ENCODE data around the gene CTTNBP2. TPM values are rescaled to one million over a fixed set of nuclear protein-coding genes. Genes with fewer than 3 reads are reported as not detected.

Gene CTTNBP2
- total and polyA plus RNA-seq, 10 donors: 0.68 to 15.1 (median 8.5) TPM

DNA sequence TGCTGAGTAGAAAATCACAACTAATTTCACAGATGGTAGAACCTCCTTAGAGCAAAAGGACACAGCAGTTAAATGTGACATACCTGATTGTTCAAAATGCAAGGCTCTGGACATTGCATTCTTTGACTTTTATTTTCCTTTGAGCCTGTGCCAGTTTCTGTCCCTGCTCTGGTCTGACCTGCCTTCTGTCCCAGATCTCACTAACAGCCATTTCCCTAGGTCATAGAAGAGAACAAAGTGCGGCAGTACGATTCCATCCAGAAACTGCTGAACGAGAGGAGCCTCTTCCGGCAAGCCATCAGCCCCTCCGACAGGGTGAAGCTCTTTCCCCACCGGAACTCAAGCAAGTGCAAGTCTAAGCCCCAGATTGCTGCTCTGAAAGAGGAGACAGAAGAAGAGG lies 206.6 kb downstream of the CTTNBP2 start:
- intact Hi-C loops (cut with DNase I; ENCODE audit: low total_unique reads): no loop called here
- H3K4me3 ChIP-seq: no peak overlapping the region

DNA sequence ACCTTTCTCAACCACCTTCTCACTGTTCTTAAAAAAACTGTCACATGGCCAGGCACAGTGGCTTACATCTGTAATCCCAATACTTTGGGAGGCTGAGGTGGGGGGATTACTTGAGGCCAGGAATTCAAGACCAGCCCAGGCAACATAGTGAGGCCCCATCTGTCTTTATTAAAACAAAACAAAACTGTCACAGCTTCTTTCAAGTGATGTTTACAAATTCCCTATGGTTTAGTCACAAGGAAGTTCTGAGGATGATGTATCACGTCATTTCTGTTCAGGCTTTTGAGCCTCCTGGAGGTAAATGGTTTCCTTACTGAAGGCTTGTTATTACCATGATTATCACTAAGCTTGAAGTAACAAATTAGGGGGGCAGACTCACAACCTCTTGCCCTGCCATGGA lies 207.2 kb downstream of the CTTNBP2 start:
- H3K4me3 ChIP-seq: no peak overlapping the region
- H3K27me3 ChIP-seq (replicated peaks in 1 of 7): no peaks in the 10 kb centered on the region
- TF ChIP-seq POLR2AphosphoS5 (IDR thresholded peaks at IDR 0.05) (no peak), POLR2A (IDR thresholded peaks at IDR 0.05) (no peak)
- TF ChIP-seq, protein P1, sequence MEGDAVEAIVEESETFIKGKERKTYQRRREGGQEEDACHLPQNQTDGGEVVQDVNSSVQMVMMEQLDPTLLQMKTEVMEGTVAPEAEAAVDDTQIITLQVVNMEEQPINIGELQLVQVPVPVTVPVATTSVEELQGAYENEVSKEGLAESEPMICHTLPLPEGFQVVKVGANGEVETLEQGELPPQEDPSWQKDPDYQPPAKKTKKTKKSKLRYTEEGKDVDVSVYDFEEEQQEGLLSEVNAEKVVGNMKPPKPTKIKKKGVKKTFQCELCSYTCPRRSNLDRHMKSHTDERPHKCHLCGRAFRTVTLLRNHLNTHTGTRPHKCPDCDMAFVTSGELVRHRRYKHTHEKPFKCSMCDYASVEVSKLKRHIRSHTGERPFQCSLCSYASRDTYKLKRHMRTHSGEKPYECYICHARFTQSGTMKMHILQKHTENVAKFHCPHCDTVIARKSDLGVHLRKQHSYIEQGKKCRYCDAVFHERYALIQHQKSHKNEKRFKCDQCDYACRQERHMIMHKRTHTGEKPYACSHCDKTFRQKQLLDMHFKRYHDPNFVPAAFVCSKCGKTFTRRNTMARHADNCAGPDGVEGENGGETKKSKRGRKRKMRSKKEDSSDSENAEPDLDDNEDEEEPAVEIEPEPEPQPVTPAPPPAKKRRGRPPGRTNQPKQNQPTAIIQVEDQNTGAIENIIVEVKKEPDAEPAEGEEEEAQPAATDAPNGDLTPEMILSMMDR (IDR thresholded peaks at IDR 0.05 in 8 of 11, conservative IDR thresholded peaks at IDR 0.05 in 3 of 11): no peak
- H3K9me3 ChIP-seq: no peaks in the 10 kb centered on the region
- no peaks in the 10 kb centered on the region for H3K4me1 ChIP-seq
- intact Hi-C loops (cut with DNase I; ENCODE audit: low total_unique reads): no loop called here
- WGBS, 5 donors: 52 to 80% (median 69%) methylated on average over 1 of the region's 1 CpG
- no peak overlapping the region for H3K27ac ChIP-seq
- no peaks in the 10 kb centered on the region for H3K36me3 ChIP-seq
- no peak for DNase-seq

More for the DNA sequence above, 206.6 kb downstream of the CTTNBP2 start:
- no peak for DNase-seq
- TF ChIP-seq POLR2AphosphoS5 (IDR thresholded peaks at IDR 0.05) (no peak), POLR2A (IDR thresholded peaks at IDR 0.05) (no peak)
- TF ChIP-seq, protein P1 (IDR thresholded peaks at IDR 0.05 in 8 of 11, conservative IDR thresholded peaks at IDR 0.05 in 3 of 11): no peak
- Histone ChIP-seq H3K36me3 (no peaks in the 10 kb centered on the region), H3K27ac (no peak overlapping the region), H3K9me3 (no peaks in the 10 kb centered on the region), H3K27me3 (replicated peaks in 1 of 7) (no peaks in the 10 kb centered on the region), H3K4me1 (no peaks in the 10 kb centered on the region)
- 80 to 88% (median 87%) methylated on average over 6 of the region's 6 CpGs for WGBS, 5 donors

DNA sequence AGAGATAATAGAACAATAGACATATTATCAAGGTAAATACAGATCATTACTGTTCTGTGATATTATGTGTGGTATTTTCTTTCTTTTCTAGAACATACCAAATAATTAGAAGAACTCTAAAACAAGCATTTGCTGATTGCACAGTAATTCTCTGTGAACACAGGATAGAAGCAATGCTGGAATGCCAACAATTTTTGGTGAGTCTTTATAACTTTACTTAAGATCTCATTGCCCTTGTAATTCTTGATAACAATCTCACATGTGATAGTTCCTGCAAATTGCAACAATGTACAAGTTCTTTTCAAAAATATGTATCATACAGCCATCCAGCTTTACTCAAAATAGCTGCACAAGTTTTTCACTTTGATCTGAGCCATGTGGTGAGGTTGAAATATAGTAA lies 207.9 kb downstream of the CTTNBP2 start:
- TF ChIP-seq POLR2AphosphoS5 (IDR thresholded peaks at IDR 0.05) (no peak), POLR2A (IDR thresholded peaks at IDR 0.05) (no peak)
- TF ChIP-seq, protein P1 (IDR thresholded peaks at IDR 0.05 in 8 of 11, conservative IDR thresholded peaks at IDR 0.05 in 3 of 11): no peak
- no peak overlapping the region for H3K27ac ChIP-seq
- intact Hi-C loops (cut with DNase I; ENCODE audit: low total_unique reads): no loop called here
- H3K9me3 ChIP-seq: no peaks in the 10 kb centered on the region
- no peaks in the 10 kb centered on the region for H3K4me1 ChIP-seq
- H3K36me3 ChIP-seq: no peaks in the 10 kb centered on the region
- no peaks in the 10 kb centered on the region for H3K27me3 ChIP-seq (replicated peaks in 1 of 7)
- H3K4me3 ChIP-seq: no peak overlapping the region
- no peak for DNase-seq

DNA sequence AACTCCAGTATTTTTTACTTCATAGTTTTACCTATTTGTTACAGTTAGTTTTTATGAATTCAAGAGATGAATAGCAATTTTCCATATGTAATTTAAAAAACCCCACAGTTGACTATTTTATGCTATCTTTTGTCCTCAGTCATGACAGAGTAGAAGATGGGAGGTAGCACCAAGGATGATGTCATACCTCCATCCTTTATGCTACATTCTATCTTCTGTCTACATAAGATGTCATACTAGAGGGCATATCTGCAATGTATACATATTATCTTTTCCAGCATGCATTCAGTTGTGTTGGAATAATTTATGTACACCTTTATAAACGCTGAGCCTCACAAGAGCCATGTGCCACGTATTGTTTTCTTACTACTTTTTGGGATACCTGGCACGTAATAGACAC lies 209.2 kb downstream of the CTTNBP2 start:
- H3K36me3 ChIP-seq: no peaks in the 10 kb centered on the region
- no peak overlapping the region for H3K4me3 ChIP-seq
- no peaks in the 10 kb centered on the region for H3K27me3 ChIP-seq (replicated peaks in 1 of 7)
- WGBS, 5 donors: 82 to 92% (median 86%) methylated on average over 3 of the region's 3 CpGs
- no peaks in the 10 kb centered on the region for H3K4me1 ChIP-seq
- H3K9me3 ChIP-seq: no peaks in the 10 kb centered on the region
- intact Hi-C loops (cut with DNase I; ENCODE audit: low total_unique reads): no loop called here
- TF ChIP-seq, protein P1 (IDR thresholded peaks at IDR 0.05 in 8 of 11, conservative IDR thresholded peaks at IDR 0.05 in 3 of 11): no peak
- no peak overlapping the region for H3K27ac ChIP-seq
- DNase-seq: no peak

Data from spleen (tissue), 11 donors.